T-helper 2 cell (primary cell): ENCODE measurements around the gene TUBB4B.

Experiments used
- DNase-seq, 5 experiments: peaks; one replicate each; pipeline versions ENCODE4 v3.0.0 to v3.0.0-alpha.2; 2012 to 2022
- total RNA-seq, 2 donors: gene quantifications; one replicate each; lab custom pipeline; 2026; lab: John Stamatoyannopoulos, UW

The TUBB4B gene
- 340 to 458 reads per million in 2 donors for total RNA-seq

DNA sequence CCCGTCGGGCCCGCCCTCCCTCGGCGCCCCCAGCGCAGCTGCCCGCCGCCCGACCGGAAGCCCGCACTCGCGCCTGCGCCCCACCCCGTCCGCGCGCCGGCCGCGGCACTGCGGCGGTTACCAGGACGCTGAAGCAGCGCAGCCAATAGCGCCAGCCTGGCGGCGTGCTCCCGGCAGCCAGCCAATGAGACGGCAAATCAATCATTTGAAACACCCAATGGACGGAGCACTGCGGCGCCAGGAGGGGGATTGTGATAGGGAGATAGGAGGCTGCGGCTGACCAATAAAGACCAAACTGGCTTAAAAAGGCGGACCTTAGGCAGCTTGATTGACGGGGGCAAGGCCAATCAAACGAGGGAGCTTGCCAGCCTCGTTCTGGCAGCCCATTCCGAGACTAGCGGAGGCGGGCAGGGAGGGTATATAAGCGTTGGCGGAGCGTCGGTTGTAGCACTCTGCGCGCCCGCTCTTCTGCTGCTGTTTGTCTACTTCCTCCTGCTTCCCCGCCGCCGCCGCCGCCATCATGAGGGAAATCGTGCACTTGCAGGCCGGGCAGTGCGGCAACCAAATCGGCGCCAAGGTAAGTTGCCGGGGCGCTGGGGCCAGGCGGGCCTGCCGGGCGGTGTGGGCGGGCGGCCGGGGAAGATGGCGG is at the start of gene TUBB4B:
Gene TUBB4B, plus strand, starts transcription at position 447 of the 649 bp plus-strand sequence. Its CDS starts 74 bp downstream, at position 521.
- DNase-seq = peak; percentile 85 to 100 (median 96)

DNA sequence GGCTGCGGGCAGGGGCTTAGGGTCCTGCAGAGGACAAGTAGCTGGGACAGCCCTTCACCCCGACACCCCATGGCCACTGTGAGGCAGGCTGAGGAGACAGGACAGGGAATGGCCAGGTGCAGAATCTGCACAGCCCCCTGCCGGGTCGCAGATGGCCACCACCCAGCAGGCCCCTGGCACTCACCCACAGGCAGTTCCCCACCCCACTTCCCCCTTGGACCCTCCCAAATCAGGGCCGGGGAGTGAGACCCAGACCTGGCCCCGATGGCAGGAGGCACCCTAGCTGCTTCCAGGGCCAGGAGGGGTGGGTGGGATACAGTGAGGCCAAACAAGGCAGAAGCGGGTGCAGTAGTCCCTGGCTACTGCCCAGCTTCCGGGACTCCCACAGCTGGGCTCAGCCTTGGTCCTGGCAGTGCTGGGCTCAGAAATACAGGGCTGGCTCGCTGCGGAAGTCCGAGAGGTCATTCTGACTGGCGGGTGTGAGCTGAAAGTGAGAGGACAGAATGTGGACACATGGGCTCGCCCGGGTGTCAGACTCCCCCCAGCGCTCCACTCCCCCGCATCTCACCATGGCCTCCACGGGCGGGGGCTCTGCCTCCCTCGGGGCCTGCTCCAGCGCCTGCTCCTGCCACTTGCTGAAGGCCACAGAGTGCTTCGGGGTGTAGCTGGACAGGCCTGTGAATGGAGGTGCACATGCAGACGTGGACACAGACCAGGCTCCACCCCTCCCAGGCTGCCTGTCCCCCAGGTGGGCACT is 49.2 kb upstream of the TUBB4B start:
- no peak for DNase-seq

- DNase-seq = no peak
Observed at GRCh38 chr9:137192448-137192780, 48.7 kb upstream of the TUBB4B start.

DNA sequence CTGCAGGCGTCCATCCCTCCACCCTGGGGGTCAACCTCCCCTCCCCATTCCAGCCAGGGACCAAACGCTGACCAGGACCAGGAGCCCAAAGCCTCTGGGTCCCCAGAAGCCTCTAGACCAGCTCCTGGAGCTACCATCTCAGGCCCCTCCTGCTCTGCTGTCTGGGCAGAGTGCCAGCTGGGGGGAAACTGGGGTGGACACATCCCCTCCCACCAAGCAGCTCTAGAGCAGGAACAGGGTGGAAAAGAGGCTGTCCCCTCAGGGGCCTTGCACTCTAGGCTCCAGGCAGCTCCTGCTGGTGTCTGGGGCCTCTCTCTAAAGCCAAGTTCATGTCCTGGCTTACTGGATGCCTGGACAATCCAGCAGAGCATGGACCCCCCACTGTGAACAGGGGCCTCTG is 48.2 kb upstream of the TUBB4B start:
- DNase-seq = no peak

GRCh38 chr9:137193771-137194170 is 47.3 kb upstream of the TUBB4B start:
- no peak for DNase-seq

DNA sequence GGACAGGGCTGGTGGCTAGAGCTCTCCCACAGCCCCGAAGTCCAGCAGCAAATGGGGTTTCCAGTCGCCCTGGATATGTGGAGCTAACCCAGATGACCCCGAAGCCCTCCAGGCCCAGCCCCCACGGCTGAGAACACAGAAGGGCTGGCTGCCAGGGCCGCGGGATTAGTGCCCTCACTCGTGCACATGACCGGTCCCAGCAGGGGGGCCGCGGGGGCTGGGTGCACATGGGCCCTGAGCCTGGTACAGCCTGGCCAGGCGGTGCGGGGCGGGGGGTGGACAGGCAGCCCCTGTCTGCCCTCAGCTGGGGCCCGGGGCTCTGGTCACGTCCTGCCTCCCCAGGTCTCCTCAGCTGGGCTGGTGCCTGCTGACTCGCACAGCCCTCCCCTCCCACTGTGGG is 46.7 kb upstream of the TUBB4B start:
- no peak for DNase-seq

DNA sequence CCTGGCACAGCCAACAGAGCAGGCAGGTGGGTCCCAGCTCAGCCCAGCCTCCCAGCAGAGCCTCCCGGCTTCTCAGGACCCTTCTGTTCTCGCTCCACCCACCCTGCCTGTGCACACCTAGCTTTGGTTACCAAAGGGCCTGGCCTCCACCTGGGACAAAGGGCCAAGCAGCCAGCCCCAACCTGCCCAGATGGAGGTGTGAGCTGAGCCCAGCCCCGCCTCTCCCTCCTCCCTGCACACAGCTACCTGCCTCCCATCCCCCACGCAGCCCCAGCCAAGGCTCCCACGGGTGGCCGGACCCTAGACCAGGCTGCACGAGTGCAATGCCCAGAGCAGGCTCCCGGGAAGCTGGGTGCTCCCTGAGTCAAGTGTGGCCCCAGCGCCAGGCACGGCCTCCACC is 46.2 kb upstream of the TUBB4B start:
- DNase-seq = no peak

DNA sequence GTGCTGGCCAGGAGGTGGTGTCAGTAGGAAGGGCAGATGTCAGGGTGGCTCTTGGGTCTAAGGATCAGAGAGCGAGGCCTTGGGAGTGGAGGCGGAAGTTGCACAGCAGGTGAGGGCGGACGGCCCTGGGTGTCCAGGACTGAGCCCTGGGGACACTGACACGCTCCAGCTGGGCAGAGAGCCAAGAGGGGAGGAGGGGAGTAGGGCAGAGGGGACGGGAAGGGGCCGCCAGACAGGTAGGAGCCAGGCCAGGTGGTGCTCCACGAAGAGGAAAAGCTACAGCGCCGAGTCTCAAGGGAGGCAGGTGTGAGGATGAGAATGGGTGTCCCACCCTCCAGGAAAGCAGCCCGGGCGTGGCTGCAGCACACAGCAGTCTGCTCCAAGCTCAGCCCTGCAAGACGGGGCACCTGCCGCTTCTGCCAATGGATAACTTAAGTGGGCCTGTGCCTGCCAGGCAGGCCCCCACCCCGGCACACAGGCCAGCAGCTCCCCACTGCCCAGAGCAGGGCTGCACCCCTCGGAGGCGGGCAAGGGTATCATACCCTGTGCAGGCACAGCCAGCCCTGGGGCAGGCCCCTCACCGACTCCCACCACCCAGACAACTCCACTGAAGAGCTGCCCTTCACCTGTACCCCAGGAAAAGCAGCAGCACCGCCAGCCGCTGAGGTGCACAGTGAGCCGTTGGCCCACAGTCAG is 45.4 kb upstream of the TUBB4B start:
- DNase-seq = no peak

DNA sequence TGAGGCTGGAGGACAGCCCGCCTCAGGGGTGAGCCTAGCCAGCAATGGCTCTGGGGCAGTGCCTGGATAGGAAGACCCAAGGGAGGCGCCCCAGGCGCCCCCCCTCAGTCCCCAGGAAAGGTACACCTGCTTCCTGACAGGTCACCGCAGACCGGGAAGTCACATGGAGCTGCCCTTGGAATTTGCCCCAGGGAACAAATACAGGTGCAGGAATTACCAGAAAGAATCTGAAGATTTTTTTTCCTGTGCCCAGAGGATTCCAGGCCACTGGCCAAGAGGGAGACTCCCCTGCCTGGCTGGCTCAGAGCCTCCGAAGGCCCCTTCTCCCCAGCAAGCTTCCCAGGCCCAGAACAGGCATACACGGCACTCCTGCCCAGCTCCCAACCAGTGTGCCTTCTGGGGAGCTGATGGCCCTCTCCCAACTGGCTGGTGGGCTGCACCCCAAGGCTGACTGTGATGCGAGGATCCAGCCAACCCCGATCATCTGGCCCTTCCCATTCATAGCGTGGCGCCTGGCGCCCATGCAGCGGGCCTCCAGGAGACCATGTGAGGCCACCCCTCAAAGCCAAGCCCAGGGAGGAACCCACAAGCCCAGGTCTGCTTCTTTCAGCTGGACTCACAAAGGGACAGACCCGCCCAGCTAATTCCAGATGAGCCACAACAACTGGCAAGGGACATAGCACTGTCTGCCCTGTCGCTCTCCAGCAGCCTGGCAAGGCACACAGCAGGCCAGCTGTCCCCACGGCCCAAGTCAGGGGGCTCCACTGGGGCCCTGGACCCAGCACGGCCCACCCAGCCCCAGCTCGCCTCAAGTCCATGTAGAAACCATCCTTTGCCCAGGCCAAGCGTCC is 42.8 kb upstream of the TUBB4B start:
- DNase-seq = no peak

- DNase-seq = no peak
Observed at GRCh38 chr9:137198902-137199283, 42.2 kb upstream of the TUBB4B start.

DNA sequence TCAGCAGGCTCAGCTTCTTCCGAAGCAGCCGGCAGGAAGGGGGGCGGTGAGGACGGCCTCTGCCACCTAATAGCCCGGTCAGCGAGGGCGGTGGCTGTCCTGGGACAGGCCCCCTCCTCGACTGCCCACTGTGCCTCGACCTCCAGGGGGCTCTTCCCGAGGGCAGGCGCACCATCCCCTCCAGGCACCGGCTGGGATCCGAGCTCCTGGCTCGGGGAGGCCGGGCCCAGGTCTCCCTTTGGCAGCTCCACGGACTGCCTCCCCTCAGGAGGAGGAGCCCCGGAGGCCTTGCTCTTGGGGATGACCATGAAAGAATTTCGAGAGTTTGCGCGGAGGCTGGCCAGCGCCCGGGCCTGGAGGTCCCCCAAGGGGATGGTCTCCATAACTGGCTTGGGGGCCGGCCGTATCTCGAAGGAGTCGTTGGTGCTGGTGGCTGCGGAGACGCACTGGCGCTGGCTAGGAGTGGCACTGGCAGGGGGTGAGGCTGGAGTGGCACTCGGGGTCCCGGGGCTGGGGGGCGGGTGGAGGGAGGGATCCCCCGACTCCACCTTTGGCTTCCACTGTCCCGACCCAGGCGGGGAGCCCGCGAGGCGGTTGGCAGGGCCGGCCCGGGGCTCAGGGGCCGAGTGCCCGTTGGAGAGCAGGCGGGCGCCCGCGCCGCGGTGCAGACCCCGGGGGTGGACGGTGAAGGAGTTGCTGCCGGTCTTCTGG is 41.5 kb upstream of the TUBB4B start:
- DNase-seq = no peak

GRCh38 chr9:137200311-137201204 is 40.5 kb upstream of the TUBB4B start, which contains the start of gene TPRN:
TPRN (minus strand) TSS chr9:137200741; CDS start chr9:137200711, 30 bp downstream.
- DNase-seq = peak; percentile 94 to 99 (median 98)

DNA sequence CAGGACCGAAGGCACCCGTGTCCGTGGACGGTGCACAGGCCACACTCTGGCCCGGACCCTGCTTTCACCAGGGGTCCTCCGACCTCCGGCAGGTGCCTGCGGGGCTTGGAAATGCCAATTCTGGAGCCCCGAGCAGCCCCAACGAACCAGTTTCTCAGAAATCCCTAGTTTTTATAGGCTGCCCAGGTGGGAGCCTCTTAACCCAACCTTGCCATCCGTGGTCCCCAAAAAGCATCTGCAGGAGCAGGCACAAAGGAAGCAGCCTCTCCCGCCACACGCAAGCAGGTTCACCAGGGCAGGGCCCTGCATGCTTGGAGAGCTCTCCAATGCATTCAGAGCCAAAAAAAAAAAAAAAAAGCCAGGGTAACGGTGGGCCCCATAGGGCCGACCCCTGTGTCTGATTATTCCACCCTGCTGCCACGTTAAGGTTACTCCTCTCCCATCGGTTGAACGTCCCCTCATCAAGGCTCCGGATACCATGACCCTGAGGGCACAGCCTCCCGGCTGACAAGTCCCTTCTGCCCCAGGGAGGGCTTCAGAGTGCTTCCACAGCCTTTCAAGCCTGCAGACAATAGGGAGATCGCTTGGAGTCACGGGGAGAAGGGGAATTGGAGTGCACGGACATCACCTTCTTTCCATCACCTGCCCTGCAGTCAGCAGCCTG is 39.8 kb upstream of the TUBB4B start:
- DNase-seq = no peak

DNA sequence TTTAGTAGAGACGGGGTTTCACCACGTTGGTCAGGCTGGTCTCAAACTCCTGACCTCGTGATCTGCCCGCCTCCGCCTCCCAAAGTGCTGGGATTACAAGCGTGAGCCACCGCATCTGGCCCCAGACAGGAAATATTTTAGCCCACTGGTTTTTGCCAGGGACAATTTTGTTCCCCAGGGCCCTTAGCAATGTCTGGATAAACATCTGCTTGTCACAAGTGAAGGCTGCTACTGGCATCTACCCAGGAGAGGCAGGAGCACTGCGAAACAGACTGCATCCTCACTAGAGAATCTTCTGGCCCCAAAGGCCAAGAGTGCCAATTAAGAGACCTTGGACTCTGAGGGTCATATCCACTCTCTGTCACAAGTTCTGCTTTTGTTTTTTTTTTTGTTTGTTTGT is 38.1 kb upstream of the TUBB4B start:
- DNase-seq = no peak

- DNase-seq = no peak
Observed at GRCh38 chr9:137204731-137205125, 36.4 kb upstream of the TUBB4B start.

DNA sequence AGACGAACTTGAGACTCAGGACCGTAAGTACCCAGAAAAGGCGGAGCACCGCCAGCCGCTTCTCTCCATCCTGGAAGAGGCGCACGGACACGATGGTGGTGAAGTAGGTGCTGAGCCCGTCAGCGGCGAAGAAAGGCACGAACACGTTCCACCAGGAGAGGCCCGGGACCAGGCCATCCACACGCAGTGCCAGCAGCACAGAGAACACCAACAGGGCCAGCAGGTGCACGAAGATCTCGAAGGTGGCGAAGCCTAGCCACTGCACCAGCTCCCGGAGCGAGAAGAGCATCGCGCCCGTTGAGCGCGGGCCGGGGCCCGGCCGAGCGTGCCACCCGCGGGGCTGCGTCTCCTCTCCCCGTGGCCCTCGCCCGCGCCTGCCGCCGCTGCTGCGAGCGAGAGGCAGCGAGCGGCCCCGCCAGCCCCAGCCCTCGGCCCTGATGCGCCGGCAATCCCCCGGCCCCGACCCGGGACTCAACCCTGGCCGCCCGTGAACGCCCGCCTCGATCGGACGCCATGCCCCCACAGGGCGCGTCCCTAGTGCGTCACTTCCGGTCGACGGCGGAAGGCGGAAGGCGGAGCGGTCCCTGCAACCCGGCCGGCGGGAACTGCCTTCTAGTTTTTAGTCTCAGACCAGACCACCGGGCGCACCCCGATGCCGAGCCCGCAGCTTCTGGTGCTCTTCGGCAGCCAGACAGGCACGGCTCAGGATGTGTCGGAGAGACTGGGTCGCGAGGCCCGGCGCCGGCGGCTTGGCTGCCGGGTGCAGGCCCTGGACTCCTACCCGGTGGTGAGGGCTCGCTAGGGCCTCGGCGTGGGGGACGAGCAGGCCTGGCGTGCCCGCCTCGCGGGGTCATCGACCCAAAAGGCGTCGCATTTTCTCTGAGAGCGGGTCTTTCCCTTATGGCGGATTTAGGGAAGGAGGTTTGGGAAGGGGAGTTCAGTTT is 35.7 kb upstream of the TUBB4B start, which contains the start of the genes NDOR1 and TMEM203:
Gene NDOR1, plus strand, starts transcription at position 575 of the 944 bp plus-strand sequence. Its CDS starts 78 bp downstream, at position 653.
Gene TMEM203, minus strand, starts transcription at position 523 of the 944 bp plus-strand sequence. Its CDS starts 234 bp downstream, at position 289.
- DNase-seq = peak; percentile 84 to 92 (median 91)

GRCh38 chr9:137206602-137207001 is 34.5 kb upstream of the TUBB4B start:
- no peak for DNase-seq

- DNase-seq = no peak
Observed at GRCh38 chr9:137211532-137211931, 29.6 kb upstream of the TUBB4B start.

- DNase-seq = no peak
Observed at GRCh38 chr9:137212520-137212919, 28.6 kb upstream of the TUBB4B start.
